Activated naive CD4-positive, alpha-beta T cell treated with anti-CD3 and anti-CD28 coated beads, Interleukin-2, amount 10 ng/mL, durations not matched to agents 7 days and 5 days (primary cell): Measurements from ENCODE around the gene FNDC3B.
A peak's percentile ranks its signal among the peaks of the same experiment; 100 is the strongest.

Experiments used
- CTCF ChIA-PET: fragments of 350-600 bp; sonication (Branson Sonifier 250); formaldehyde crosslinking; loops from one replicate; lab custom pipeline; 2021; ENCODE audit warnings: antibody characterized with exemption; lab: Charles Lee
- DNase-seq: peaks from one replicate; pipeline ENCODE4 v3.0.0-alpha.2; 2020
- H3K27ac Mint-ChIP-seq: one replicate; pipeline ENCODE4 v1.8.0; 2021; ENCODE audit warnings: mild to moderate bottlenecking, moderate library complexity, mixed read lengths
- H3K27me3 Mint-ChIP-seq: one replicate; pipeline ENCODE4 v1.8.0; 2021; ENCODE audit warnings: mild to moderate bottlenecking, mixed read lengths
- H3K36me3 Mint-ChIP-seq: one replicate; pipeline ENCODE4 v1.8.0; 2021; ENCODE audit warnings: mixed read lengths
- H3K4me1 Mint-ChIP-seq: one replicate; pipeline ENCODE4 v1.8.0; 2021; ENCODE audit warnings: mixed read lengths
- H3K4me3 Mint-ChIP-seq: one replicate; pipeline ENCODE4 v1.8.0; 2021; ENCODE audit warnings: mild to moderate bottlenecking, moderate library complexity, mixed read lengths
- H3K9me3 Mint-ChIP-seq: one replicate; pipeline ENCODE4 v1.8.0; 2021; ENCODE audit warnings: mixed read lengths

The FNDC3B gene

GRCh38 chr3:172078721-172079120 lies 39.3 kb downstream of the FNDC3B start:
- Mint-ChIP-seq H3K27ac (no peak overlapping the region), H3K27me3 (no peaks in the 10 kb centered on the region), H3K4me1 (no peaks in the 10 kb centered on the region), H3K9me3 (no peaks in the 10 kb centered on the region), H3K4me3 (no peak overlapping the region), H3K36me3 (no peaks in the 10 kb centered on the region)
- no peak for DNase-seq
- CTCF ChIA-PET, result no interaction called here

- H3K27me3 Mint-ChIP-seq, result no peaks in the 10 kb centered on the region
- no peaks in the 10 kb centered on the region for H3K36me3 Mint-ChIP-seq
- no peaks in the 10 kb centered on the region for H3K4me1 Mint-ChIP-seq
- H3K4me3 Mint-ChIP-seq, result no peak overlapping the region
- no peak overlapping the region for H3K27ac Mint-ChIP-seq
- DNase-seq, result no peak
- no peaks in the 10 kb centered on the region for H3K9me3 Mint-ChIP-seq
- CTCF ChIA-PET, result no interaction called here
Observed at GRCh38 chr3:172079326-172079976, 40.1 kb downstream of the FNDC3B start.

- H3K27me3 Mint-ChIP-seq, result no peaks in the 10 kb centered on the region
- no peaks in the 10 kb centered on the region for H3K9me3 Mint-ChIP-seq
- peaks cover 7% of the 10 kb centered on the region for H3K4me1 Mint-ChIP-seq
- no peak overlapping the region for H3K4me3 Mint-ChIP-seq
- CTCF ChIA-PET, result no interaction called here
- H3K27ac Mint-ChIP-seq, result no peak overlapping the region
- no peak for DNase-seq
- H3K36me3 Mint-ChIP-seq, result no peaks in the 10 kb centered on the region
Observed at GRCh38 chr3:172080503-172080902, 41.1 kb downstream of the FNDC3B start.

DNA sequence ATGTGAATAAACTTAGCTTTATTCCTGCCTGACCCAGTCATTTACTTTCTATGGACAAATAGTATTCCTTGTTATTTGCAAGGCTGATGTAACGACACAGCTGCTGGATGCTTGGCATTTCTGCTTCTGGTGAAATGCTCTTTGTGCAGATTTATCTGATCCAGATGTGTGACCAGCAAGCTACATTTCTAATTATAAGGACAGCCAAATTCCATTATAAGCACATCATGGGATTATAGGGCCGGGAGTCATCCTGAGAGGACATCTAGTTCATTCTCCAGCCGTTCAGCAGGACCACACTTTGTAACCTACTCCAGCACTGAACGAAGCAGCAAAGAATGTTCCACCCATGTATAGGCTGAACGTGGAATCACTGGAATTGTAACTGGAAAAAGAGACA lies 42.9 kb downstream of the FNDC3B start:
- DNase-seq, result no peak
- H3K36me3 Mint-ChIP-seq, result no peaks in the 10 kb centered on the region
- H3K27ac Mint-ChIP-seq, result no peak overlapping the region
- peaks cover 13% of the 10 kb centered on the region for H3K4me1 Mint-ChIP-seq
- CTCF ChIA-PET, result interaction anchor here (1.1 kb wide), 1 partner anchor 20 kb away, joined by 4 read pairs; no protein-coding TSS in a partner anchor
- H3K9me3 Mint-ChIP-seq, result no peaks in the 10 kb centered on the region
- no peaks in the 10 kb centered on the region for H3K27me3 Mint-ChIP-seq
- H3K4me3 Mint-ChIP-seq, result no peak overlapping the region

DNA sequence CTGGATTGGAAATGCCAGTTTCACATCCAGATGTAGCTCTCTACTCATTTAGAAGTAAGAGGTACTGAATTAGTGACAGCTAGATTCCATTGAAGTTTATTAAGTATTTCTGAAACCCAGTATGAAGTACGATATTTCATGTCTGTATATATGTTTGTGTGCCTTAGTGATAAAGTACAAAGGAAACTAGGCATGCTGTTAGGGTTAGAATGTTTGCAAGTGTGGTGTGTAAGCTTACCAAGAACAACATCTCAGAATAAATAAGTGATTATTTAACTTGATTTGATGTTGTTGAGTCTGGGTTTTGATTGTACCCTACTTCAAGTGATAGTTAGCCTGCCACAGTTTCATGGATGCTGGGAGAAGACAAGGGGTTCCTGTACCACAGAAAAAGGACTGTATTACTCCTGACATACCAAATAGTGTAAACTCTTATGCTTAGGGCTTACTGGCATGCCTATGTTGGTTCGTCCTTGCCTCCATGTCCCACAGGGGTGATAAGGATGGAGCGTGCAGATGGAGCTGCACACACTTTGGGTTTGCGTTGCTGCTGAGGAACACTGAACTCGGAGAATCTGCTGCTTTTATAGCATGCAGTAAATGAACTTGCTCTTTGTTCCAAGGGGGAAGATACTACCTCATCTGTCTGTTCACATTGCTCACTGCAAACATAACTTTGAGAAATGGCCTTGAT lies 43.6 kb downstream of the FNDC3B start:
- H3K36me3 Mint-ChIP-seq, result no peaks in the 10 kb centered on the region
- H3K4me3 Mint-ChIP-seq, result no peak overlapping the region
- H3K27me3 Mint-ChIP-seq, result no peaks in the 10 kb centered on the region
- no peak overlapping the region for H3K27ac Mint-ChIP-seq
- CTCF ChIA-PET, result interaction anchor here (1.1 kb wide), 1 partner anchor 19 kb away, joined by 4 read pairs; no protein-coding TSS in a partner anchor
- no peaks in the 10 kb centered on the region for H3K9me3 Mint-ChIP-seq
- peaks cover 19% of the 10 kb centered on the region for H3K4me1 Mint-ChIP-seq
- no peak for DNase-seq

- no peak for DNase-seq
- Mint-ChIP-seq H3K36me3 (no peaks in the 10 kb centered on the region), H3K27ac (no peak overlapping the region), H3K27me3 (no peaks in the 10 kb centered on the region), H3K4me3 (no peak overlapping the region), H3K4me1 (peaks cover 24% of the 10 kb centered on the region), H3K9me3 (no peaks in the 10 kb centered on the region)
- CTCF ChIA-PET, result no interaction called here
Observed at GRCh38 chr3:172083995-172084409, 44.6 kb downstream of the FNDC3B start.

GRCh38 chr3:172084871-172085556 lies 45.6 kb downstream of the FNDC3B start:
- H3K4me3 Mint-ChIP-seq, result no peak overlapping the region
- no peaks in the 10 kb centered on the region for H3K27me3 Mint-ChIP-seq
- CTCF ChIA-PET, result interaction anchor here (0.7 kb wide), 1 partner anchor 164 kb away, joined by 3 read pairs; no protein-coding TSS in a partner anchor
- DNase-seq, result no peak
- no peaks in the 10 kb centered on the region for H3K36me3 Mint-ChIP-seq
- no peak overlapping the region for H3K27ac Mint-ChIP-seq
- H3K4me1 Mint-ChIP-seq, result peaks cover 27% of the 10 kb centered on the region
- no peaks in the 10 kb centered on the region for H3K9me3 Mint-ChIP-seq

- CTCF ChIA-PET, result interaction anchor here (0.8 kb wide), 1 partner anchor 366 kb away, joined by 4 read pairs; no protein-coding TSS in a partner anchor
- H3K36me3 Mint-ChIP-seq, result no peaks in the 10 kb centered on the region
- no peak overlapping the region for H3K27ac Mint-ChIP-seq
- H3K4me3 Mint-ChIP-seq, result no peak overlapping the region
- no peak for DNase-seq
- H3K27me3 Mint-ChIP-seq, result no peaks in the 10 kb centered on the region
- peaks cover 28% of the 10 kb centered on the region for H3K4me1 Mint-ChIP-seq
- H3K9me3 Mint-ChIP-seq, result no peaks in the 10 kb centered on the region
Observed at GRCh38 chr3:172085557-172085895, 46.1 kb downstream of the FNDC3B start.

DNA sequence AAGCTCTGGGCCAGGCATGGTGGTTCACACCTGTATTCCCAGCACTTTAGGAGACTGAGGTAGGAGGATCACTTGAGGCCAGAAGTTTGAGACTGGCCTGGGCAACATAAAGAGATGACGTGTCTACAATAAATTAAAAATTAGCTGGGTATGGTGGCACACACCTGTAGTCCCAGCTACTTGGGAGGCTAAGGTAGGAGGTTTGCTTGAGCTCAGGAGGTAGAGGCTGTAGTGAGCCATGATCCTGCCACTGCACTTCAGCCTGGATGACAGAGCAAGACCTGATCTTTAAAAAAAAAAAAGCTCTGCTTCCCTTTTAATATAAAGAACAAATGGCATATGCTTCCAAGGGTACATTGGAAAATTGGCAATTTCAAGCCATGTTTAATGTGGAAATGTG lies 46.7 kb downstream of the FNDC3B start:
- Mint-ChIP-seq H3K4me1 (peaks cover 28% of the 10 kb centered on the region), H3K27ac (no peak overlapping the region), H3K27me3 (no peaks in the 10 kb centered on the region), H3K36me3 (no peaks in the 10 kb centered on the region), H3K9me3 (no peaks in the 10 kb centered on the region), H3K4me3 (no peak overlapping the region)
- CTCF ChIA-PET, result interaction anchor here (0.8 kb wide), 1 partner anchor 365 kb away, joined by 4 read pairs; no protein-coding TSS in a partner anchor
- no peak for DNase-seq

DNA sequence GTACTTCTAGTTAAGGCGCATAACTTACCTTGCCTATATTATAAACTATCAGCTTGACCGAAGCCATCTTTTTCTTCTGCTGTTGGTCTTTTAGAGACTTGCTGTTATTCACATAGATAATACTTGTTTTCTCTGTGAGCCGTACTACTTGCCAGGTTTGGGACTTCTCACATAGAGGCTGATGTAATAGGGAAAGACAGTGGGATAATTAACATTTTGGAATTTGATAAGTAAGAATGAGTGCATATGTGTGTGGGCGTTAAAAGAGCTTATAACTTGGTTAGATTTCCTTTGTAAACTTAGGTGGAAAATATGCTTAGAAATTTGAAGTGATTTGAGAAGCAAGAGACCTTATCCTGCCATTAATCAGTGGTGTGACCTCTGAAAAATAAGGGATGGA lies 47.8 kb downstream of the FNDC3B start:
- CTCF ChIA-PET, result no interaction called here
- H3K27ac Mint-ChIP-seq, result no peak overlapping the region
- H3K36me3 Mint-ChIP-seq, result no peaks in the 10 kb centered on the region
- no peak for DNase-seq
- no peaks in the 10 kb centered on the region for H3K9me3 Mint-ChIP-seq
- H3K4me1 Mint-ChIP-seq, result peaks cover 28% of the 10 kb centered on the region
- no peaks in the 10 kb centered on the region for H3K27me3 Mint-ChIP-seq
- no peak overlapping the region for H3K4me3 Mint-ChIP-seq

GRCh38 chr3:172087602-172088580 lies 48.5 kb downstream of the FNDC3B start:
- no peaks in the 10 kb centered on the region for H3K27me3 Mint-ChIP-seq
- H3K36me3 Mint-ChIP-seq, result no peaks in the 10 kb centered on the region
- peak overlapping the region; percentile 56 for H3K27ac Mint-ChIP-seq
- H3K4me1 Mint-ChIP-seq, result peaks cover 28% of the 10 kb centered on the region
- H3K4me3 Mint-ChIP-seq, result no peak overlapping the region
- no peak for DNase-seq
- H3K9me3 Mint-ChIP-seq, result no peaks in the 10 kb centered on the region
- CTCF ChIA-PET, result no interaction called here

DNA sequence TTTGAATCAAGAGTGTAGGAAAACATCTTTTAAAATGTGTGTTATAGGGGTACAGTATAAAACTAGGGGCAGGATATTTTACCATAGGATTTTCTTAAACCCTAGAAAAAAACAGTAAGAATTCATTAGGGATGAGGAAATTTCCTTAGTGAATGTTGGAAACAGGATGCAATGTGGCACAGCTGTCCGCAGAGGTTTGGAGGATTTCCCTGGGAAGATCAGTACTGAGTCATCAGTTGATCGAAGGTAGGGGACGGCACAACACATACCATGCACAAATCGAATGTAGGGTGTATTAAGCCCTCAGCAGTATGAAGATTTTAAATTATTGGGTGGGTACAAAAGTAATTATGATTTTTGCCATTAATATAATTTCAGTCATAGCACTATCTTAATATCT lies 49.9 kb downstream of the FNDC3B start:
- no peak for DNase-seq
- Mint-ChIP-seq H3K4me1 (peaks cover 30% of the 10 kb centered on the region), H3K27ac (no peak overlapping the region), H3K4me3 (no peak overlapping the region), H3K27me3 (no peaks in the 10 kb centered on the region), H3K36me3 (no peaks in the 10 kb centered on the region), H3K9me3 (no peaks in the 10 kb centered on the region)
- CTCF ChIA-PET, result no interaction called here

DNA sequence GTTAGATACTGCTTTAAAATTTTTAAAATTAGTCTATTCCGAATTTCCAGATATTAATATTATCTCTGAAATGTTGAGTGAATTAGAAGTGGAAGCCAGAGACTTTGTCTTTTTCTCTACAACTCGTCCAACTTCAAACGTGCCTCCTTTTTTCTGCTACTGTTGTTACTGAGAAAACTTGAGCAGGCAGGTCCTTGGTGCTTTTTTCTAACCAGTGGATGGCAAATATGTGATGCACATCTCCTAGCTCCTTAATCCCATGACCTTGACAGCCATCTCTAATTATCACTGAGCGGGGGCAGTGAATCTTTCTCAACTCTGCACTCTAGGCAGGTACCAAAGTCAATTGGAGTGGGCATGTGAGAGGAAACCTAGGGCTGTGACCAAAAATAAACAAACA lies 50.7 kb downstream of the FNDC3B start:
- Mint-ChIP-seq H3K4me1 (peaks cover 34% of the 10 kb centered on the region), H3K27me3 (no peaks in the 10 kb centered on the region), H3K36me3 (no peaks in the 10 kb centered on the region), H3K4me3 (no peak overlapping the region), H3K27ac (no peak overlapping the region), H3K9me3 (no peaks in the 10 kb centered on the region)
- no peak for DNase-seq
- CTCF ChIA-PET, result no interaction called here

DNA sequence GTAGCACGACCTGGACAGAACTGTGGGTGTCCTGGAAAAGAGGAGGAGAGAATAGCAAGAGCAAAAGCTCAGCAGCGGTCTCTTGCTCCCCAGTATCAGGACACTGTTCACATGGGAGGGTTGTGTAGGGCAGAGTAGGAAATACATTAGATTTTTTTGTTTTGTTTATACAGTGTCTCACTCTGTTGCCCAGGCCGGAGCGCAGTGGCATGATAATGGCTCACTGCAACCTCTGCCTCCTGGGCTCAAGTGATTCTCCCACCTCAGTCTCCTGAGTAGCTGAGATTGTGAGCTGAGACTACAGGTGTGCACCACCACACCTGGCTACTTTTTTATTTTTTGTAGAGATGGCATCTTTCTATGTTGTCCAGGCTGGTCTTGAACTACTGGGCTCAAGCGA lies 53.3 kb downstream of the FNDC3B start:
- H3K27ac Mint-ChIP-seq, result no peak overlapping the region
- no peak for DNase-seq
- H3K36me3 Mint-ChIP-seq, result no peaks in the 10 kb centered on the region
- H3K27me3 Mint-ChIP-seq, result no peaks in the 10 kb centered on the region
- no peak overlapping the region for H3K4me3 Mint-ChIP-seq
- H3K9me3 Mint-ChIP-seq, result no peaks in the 10 kb centered on the region
- H3K4me1 Mint-ChIP-seq, result peaks cover 36% of the 10 kb centered on the region
- CTCF ChIA-PET, result interaction anchor here (0.5 to 1.5 kb wide), 3 partner anchors 10 to 612 kb away, joined by 3 to 4 read pairs (median 3); no protein-coding TSS in a partner anchor
